GM18868 (cell line): Measurements from ENCODE around the gene THY1.
"Not testable (repeated sequence)": the region's sequence is repeated elsewhere in the genome, so short reads cannot be mapped to it uniquely, and the experiment has no call there.

Experiments
- ATAC-seq: cut with Tn5 transposase; IDR thresholded peaks from one replicate; pipeline ENCODE4 v1.9.1; 2021; ENCODE audit warnings: mild to moderate bottlenecking, moderate library complexity; ENCODE audit not compliant: unreplicated experiment

The THY1 gene

GRCh38 chr11:119422809-119423508, at the start of gene THY1:
Gene THY1 (minus strand): TSS chr11:119423172. CDS start chr11:119420905, 2,267 bp downstream.
- ATAC-seq: no peak

DNA sequence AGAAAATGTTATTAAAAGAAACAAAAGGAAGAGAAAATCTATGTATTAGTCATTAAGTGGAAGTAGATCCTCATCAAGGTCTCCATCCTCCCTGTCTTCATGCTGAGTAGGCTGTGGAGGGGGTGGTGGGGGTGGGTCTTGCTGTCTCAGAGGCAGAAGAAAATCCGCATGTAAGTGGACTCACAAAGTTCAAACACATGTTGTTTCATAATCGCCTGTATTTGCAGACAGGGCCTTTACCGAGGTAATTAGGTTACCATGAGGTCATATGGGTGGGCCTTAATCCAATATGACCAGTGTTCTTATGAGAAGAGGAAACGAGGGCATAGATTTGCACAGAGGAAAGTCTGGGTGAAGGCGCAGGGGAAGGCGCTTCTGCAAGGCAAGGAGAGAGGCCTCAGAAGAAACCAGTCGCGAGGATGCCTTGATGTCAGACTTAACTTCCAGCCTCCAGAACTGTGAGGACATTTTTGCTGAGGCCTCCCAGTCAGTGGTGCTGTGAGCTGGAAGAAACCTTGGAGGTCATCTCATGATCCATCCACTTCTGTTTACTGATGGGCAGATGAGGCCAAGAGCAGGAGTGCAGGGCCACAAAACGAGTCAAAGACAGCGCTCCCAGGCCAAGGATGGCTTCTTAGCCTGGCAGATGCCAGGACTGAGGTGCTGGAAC, 49.3 kb upstream of the THY1 start:
- no peak for ATAC-seq

DNA sequence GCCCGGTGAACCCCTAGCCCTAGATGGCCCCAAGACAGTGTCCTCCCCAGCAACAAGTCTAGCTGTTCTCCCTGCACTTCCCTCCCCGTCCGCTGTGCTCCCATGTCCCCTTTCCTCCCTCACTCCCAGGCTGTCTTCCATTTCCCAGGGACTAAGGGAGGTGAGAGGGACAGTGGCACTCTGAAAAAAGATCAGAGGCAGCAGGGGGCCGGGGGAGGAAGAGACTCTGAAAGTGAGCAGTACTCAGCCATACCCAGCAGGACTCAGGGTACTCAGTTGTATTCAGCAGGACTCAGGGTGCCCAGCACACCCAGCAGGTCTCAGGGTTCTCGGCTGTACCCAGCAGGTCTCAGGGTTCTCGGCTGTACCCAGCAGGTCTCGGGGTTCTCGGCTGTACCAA, 48.4 kb upstream of the THY1 start:
- ATAC-seq: no peak

GRCh38 chr11:119470317-119471291, 47.6 kb upstream of the THY1 start:
- ATAC-seq: no peak

DNA sequence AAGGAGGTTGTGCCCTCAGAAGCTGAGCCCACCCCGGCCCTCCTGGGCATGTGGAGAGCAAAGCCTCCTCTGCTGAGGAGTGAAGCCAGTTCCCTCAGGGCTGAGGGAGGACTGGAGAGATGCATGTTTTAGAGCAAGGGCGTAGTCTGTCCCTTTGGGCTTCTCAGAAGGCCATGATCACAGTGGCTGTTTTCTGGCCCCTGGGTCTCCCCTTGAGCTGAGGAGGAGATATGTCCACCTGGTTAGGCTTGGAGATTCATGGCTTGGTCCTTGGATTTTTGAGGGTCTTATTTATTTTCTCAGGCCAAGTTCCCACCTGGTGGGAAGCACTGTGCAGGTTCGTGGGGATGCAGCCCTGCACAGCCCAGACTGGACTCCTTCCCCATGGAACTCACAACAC, 46.5 kb upstream of the THY1 start:
- no peak for ATAC-seq

- no peak for ATAC-seq
Measured at GRCh38 chr11:119468511-119468910, 45.5 kb upstream of the THY1 start.

DNA sequence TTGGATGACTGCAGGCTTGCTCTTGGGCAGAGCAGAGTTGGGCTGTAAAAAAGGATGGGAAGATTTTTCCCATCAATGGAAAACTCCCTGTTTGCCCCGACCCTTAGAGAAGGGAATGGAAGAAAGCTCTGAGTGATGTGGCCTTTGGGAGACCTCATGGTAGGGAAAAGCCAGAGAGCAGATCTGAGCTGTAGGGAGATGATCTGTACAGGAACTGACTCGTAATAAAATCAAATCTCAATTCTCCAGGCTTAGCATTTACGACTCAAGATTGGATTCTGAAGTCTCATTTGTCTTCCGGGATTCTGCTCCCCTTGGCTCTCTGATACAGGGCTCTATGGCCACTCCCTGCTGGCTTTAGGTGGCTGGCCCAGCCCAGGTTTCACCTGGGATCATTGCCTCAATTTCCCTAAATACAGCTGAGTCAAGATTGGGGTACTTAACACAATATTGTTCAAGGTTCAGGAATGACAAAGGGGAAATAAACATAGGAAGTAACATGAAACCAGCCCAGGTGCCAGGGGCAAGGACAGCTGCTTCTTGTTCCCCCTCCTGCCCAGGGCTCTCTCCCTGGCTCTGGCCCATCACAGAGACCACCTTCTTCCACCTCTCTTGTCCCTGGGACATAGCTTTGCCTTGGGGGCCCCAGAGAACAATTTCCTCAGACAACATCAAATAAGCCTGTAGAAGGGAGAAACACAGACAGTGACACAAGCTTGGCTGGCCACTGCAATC, 38.4 kb upstream of the THY1 start:
- no peak for ATAC-seq

DNA sequence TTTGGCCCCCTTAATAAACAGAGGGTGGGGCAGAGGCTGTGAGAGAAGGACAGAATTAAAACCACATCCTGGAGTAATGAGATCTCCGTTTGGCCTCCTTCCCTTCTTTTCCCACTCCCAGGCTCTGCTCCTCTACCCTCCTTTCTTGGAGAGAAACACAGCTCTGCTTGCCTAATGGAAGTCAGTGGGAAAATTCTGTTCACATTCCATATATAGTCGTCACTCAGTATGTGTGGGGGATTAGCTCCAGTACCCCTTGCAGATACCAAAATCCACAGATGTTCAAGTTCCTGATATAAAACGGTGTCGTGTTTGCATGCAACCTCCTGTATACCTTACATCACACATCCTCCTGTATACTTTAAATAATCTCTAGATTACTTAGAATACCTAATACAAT, 37.6 kb upstream of the THY1 start:
- ATAC-seq: no peak

DNA sequence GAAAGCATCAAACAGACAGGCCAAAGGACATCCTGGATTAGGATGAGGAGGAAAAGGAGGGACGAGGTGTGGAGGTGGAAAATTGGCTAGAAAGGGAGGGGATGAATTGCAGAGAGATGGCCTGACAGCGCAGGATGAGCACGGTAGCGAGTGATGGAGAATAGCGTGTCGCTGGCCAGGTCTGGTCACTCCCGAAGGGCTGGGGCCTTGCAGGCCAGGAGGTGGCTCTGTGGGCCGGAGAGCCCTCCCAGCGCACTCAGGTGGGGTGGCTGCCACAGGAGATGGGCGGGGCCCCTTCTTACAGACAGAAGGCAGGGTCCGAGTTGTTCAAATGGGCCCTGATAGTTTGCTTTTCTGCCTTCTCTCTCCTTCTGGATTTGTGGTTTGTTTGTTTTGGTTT, 37.1 kb upstream of the THY1 start:
- ATAC-seq: no peak

DNA sequence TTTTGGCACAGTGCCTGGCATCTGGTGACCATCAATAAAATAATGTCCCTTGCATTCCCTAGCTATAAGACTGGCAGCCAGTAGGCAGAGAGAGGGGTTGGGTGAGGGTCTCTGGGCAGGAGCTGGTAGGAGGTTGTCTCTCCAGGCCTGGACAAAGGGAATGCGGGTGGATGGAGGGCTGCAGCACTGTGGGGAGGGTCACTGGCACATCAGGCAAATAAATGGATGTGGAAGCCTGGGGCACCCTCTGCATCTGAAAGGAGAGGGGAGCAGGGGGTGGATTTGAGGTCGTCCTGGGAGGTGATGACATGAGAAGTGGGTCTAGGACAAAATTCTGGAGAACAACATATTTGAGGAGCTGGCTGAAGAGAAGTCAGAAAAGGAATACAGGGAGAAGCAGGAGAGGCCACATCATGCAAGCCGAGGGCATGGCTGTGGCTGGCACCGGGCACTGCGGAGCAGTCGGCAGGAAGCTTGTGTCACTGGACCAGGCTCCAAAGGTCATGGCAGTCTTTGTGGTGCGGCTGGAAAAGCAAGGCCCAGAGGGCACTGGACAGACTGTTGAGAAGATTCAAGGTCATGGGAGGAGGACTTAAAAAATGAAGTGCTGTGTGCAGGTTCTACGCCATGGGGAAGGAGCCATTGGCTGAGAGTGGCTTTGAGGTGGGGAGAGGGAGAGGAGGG, 36.5 kb upstream of the THY1 start:
- ATAC-seq: no peak

DNA sequence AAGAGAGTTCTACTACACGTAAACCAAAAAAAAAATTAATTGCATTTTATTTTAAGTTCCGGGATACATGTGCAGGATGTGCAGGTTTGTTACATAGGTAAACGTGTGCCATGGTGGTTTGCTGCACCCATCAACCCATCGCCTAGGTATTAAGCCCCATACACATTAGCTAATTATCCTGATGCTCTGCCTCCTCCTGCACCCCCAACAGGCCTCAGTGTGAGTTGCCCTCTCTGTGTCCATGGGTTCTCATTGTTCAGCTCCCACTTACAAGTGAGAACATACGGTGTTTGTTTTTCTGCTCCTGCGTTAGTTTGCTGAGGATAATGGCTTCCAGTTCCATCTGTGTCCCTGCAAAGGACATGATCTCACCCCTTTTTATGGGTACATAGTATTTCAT, 32.7 kb upstream of the THY1 start:
- ATAC-seq: not testable (repeated sequence)

- ATAC-seq: not testable (repeated sequence)
Measured at GRCh38 chr11:119455241-119455640, 32.3 kb upstream of the THY1 start.

DNA sequence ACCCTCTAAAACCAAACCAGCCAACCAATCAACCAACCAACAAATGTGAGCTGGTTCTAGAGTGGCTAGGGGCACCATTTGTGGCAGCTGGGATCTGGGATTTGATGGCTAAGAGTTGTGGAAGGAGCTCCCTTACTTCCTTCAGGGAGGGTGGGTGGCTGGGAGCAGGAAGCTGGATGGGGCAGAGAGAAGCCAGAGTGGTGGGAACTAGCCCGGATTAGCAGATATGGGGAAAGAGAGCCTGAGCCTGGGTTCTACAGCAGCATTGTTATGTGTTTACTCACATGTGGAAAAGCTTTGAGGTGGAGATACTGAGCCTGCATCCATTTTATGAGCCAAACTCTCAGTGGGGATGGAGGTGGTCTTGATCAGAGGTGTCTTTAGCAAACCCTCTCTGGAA, 30.9 kb upstream of the THY1 start:
- ATAC-seq: no peak

DNA sequence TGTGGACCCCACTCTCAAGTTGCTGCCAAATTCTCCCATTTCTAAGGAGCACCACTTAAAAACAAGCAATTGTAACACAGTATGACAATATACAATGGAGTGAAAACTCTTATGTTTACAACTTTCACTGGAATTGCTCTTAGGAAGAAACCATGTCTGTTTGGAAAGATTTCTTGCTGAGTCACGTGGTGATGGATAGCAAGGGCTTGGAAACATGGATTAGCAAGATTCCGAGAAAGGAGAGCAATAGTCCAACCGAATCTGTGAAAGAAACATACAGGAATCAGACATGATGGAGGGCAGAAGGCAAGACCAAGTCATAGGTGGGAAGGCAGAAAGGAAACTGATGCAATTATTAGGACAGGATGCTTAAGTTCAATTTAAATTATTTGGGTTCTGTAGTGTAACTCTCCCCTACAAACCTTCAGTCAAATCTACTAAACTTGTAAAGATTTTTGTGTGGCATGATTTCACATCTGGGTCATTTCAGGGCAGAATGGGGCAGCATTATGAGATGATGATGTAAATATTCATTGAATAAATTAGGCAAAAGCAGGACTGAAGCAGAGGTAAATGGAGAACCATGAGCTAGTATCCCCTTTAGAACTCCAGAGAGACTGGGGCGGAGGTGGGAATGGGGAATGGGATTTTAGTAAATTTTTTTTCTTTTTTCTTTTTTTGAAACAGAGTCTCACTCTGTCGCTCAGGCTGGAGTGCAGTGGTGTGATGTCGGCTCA, 27.8 kb upstream of the THY1 start:
- ATAC-seq: no peak

DNA sequence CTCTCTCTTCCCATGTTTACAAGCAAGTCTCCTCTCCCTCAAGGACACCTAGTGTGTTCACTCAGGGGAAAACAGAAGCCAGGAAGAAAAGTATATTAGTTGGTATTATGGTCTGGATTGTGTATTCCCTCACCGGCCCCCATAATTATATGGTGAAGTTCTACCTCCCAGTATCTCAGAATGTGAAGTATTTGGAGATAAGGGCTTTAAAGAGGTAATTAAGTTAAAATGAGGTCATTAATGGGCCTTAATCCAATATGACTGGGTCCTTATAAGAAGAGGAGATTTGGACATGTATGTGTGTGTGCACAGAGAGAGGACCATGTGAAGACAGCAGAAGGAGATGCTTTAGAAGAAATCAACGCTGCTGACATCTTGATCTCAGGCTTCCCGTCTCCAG, 26.5 kb upstream of the THY1 start:
- no peak for ATAC-seq

DNA sequence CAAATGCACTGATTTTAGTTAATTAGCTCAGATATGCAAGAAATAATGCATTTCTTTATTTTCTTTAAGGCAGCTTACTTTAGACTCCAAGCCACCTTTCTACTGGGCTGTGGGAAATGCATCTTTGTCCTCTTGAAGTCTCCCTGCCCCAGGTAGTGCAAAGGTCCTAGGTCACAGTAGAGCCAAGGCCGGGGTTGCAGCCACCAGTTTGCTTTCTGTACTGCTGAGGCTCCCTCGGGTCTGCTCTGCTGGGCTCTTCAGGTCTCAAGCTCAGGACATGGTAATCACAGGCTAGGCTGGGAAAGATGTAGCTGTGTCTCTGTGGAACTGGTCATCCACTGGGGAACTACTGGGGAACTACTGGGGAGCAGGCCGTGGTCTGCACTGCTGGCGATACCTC, 25.4 kb upstream of the THY1 start:
- ATAC-seq: no peak

DNA sequence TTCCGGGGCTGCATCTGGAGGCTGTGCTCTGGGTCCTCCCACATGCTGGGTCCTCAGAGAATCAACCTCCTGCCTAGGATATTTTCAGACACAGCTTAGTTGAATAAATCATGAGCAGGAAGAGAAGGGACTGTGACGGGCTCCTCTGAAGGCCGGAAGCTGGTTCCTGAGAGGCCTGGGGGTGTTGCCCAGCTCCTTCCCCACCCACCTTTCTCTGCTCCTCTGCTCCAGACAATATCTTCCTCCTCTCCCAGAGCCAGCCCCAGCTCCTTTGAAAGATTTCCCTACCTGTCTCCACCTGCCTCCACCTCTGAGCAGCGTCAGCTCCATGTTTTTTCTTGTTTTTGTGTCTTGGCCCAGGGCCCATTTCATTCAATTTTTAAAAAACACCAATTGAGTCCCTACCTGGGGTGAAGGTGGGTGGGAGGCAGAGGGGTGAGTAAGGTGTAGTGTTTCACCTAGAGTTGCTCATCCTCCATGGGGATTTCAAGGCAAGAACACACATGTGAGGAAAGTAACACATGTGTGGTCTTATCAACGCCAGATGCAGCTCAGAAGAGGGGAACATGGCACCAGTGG, 24.8 kb upstream of the THY1 start:
- ATAC-seq: no peak

DNA sequence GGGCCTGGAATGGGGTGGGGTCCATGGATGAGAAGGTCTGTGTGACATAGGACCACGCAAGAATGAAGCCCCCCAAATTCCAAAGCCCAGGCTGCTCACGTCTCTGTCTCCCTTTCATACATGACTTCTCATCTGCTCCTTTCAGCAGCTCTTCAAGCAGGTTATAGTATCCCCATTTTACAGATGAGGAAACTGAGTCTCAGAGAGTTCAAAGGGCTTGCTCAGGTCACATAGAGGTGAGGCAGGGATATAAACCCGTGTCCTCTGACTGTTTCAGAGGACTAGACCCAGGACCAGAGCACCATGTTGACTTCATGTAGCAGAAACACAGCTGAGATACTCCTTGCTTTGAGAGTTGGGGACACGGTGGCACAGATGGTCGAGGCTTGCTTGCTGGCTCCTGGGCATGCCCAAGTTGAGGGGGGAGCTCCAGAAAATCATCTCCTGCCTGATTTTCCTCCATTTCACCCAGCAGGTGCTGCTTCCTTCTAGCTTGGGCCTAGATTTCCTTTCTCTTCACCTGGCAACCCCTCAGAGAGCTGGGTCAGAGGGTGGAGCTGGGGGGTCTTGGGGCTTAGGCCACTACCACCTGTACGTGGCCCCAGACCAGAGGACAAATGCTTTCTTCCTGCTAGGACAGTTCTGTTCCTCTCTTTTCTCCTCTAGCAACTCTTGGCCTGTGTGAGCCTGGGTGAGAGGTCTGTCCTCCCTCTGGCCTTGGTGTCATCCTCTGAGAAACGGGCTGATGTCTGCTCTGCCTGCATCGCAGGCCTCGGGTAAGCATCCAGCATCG, 24.1 kb upstream of the THY1 start:
- no peak for ATAC-seq
